Measurements from ENCODE around the gene ATP2B2. TPM values are rescaled to one million over a fixed set of nuclear protein-coding genes. Genes with fewer than 3 reads are reported as not detected.

The ATP2B2 gene
- total RNA-seq, 2 experiments from 2014 or later = not detected

DNA sequence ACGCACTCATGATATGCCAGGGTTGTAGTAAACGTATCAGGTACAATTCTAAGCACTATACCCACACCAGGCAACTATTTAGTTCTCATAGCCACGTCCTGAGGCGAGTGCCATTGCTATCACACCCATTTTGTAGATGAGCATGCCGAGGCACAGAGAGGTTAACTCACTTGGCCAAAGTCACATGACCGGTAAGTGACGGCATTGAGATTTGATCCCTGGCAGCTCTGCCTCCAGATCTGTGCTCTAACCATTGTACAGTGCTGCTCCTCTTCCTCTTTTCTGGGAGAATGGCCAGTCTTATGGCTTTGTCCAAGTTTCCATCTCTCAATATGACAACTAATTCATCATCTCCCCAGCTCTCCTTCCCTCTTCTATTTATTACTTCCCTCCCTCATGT, 18.9 kb upstream of the ATP2B2 start:
- CTCF ChIA-PET = no interaction called here
- no peak overlapping the region for H3K27ac Mint-ChIP-seq

GRCh38 chr3:10523561-10523960, 18.2 kb upstream of the ATP2B2 start:
- ChIA-PET CTCF (no interaction called here), POLR2A (no interaction called here)
- DNase-seq = no peak
- peaks cover 40% of the 10 kb centered on the region for H3K27me3 Mint-ChIP-seq
- no peaks in the 10 kb centered on the region for H3K4me1 Mint-ChIP-seq
- H3K36me3 Mint-ChIP-seq (ENCODE audit: low read depth) = no peaks in the 10 kb centered on the region
- H3K27ac Mint-ChIP-seq = no peak overlapping the region
- H3K9me3 Mint-ChIP-seq = no peaks in the 10 kb centered on the region
- H3K4me3 Mint-ChIP-seq = no peak overlapping the region

More for the DNA sequence above, 18.9 kb upstream of the ATP2B2 start:
- H3K4me3 Mint-ChIP-seq = no peak overlapping the region
- no peaks in the 10 kb centered on the region for H3K36me3 Mint-ChIP-seq (ENCODE audit: low read depth)
- no peak for DNase-seq
- H3K27me3 Mint-ChIP-seq = peaks cover 40% of the 10 kb centered on the region
- POLR2A ChIA-PET = no interaction called here
- no peaks in the 10 kb centered on the region for H3K4me1 Mint-ChIP-seq
- H3K9me3 Mint-ChIP-seq = no peaks in the 10 kb centered on the region

- Mint-ChIP-seq H3K27ac (no peak overlapping the region), H3K36me3 (ENCODE audit: low read depth) (no peaks in the 10 kb centered on the region), H3K4me3 (no peak overlapping the region), H3K9me3 (no peaks in the 10 kb centered on the region), H3K4me1 (no peaks in the 10 kb centered on the region), H3K27me3 (peaks cover 40% of the 10 kb centered on the region)
- DNase-seq = no peak
- POLR2A ChIA-PET = no interaction called here
- CTCF ChIA-PET = interaction anchor here (1.3 kb wide), 1 partner anchor 179 kb away, joined by 3 read pairs; no protein-coding TSS in a partner anchor
Measured at GRCh38 chr3:10522646-10523303, 17.4 kb upstream of the ATP2B2 start.

DNA sequence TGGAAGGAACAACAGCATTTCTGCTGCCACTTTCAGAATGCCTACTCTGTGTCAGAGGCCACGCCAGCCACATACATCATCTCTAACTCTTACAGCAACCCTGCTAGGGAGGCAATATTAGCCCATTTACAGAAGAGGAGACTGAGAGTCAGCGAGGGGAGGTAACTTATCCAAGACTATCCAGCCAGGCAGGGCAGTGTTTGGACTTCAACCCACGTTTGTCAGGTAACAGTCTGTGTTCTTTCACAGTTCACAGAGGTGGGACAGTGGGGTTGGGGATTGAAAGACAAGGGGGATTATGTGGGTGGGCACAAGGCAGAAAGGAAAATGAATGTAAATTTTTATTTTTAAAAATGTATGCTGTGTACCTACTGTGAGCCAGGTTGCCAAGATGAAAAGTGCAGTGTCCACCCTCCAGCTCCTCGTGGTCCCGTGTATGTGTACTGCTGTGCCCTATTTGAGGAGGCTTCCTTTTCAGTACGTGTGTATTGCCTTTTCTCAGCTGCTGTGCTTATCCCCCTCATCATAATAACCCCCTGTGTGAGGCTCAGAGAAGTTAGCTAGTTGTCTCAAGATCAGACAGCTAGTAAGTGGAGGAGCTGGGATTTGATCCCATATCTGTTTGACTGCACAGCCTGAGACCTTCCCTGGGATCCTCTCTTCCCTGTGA, 16.5 kb upstream of the ATP2B2 start:
- Mint-ChIP-seq H3K27ac (no peak overlapping the region), H3K4me1 (no peaks in the 10 kb centered on the region), H3K4me3 (no peak overlapping the region), H3K27me3 (peaks cover 45% of the 10 kb centered on the region), H3K9me3 (no peaks in the 10 kb centered on the region), H3K36me3 (ENCODE audit: low read depth) (no peaks in the 10 kb centered on the region)
- no peak for DNase-seq
- POLR2A ChIA-PET = no interaction called here
- CTCF ChIA-PET = interaction anchor here (1.3 kb wide), 1 partner anchor 178 kb away, joined by 3 read pairs; no protein-coding TSS in a partner anchor

DNA sequence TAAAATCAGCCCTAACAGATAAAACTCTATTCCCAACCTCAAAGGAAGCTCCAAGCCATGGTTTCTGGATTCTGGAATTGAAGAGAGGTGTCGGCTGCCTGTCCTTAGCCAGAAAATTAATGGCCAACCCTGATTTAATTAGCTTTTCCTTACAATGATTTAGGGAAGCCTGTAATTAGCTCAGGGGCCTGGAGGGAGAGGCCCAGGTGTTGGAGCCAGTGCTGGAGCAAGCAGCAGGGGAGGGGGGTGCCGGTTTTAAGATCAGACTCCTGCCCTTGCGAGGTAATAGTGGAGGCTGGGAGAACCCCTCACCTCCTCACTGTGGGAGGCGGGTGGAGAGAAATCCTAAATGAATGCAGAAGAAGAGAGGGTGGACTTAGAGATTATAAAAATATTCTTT, 14.7 kb upstream of the ATP2B2 start:
- Mint-ChIP-seq H3K9me3 (no peaks in the 10 kb centered on the region), H3K4me1 (no peaks in the 10 kb centered on the region), H3K36me3 (ENCODE audit: low read depth) (no peaks in the 10 kb centered on the region), H3K27me3 (peaks cover 37% of the 10 kb centered on the region), H3K27ac (no peak overlapping the region), H3K4me3 (no peak overlapping the region)
- DNase-seq = no peak
- POLR2A ChIA-PET = no interaction called here
- CTCF ChIA-PET = no interaction called here

GRCh38 chr3:10519236-10519635, 13.8 kb upstream of the ATP2B2 start:
- ChIA-PET POLR2A (no interaction called here), CTCF (no interaction called here)

DNA sequence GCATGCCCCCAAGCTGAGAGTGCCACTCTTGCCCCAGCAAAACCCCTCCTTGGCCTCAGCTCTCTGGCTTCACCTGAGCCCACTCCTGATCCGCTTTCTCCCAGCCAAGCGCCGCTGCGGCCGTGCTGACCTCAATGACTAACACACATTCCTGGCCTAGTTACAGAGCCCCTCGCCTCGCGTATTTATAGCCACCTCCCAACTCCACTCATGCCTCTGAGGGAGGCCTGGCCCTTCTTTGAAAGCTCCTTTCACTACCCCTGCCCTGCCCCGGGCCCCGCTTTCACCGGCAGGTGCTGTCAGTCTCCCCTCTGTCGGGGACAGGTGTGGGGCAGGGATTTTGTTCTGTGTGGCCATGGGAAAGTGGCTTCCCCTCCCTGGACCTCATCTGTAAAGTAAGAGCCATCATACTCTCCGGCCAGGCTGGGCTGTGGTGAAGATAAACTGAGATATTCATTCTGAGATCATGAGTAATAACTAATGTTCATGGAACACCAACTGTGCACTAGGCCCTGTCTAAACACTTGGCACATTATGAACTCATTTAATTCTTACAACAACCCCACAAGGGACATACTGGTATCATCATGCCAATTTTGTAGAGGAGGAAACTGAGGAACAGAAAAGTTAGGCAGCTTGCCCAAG, 13.2 kb upstream of the ATP2B2 start:
- Mint-ChIP-seq H3K36me3 (ENCODE audit: low read depth) (no peaks in the 10 kb centered on the region), H3K9me3 (no peaks in the 10 kb centered on the region), H3K27me3 (peaks cover 25% of the 10 kb centered on the region), H3K4me3 (no peak overlapping the region), H3K4me1 (no peaks in the 10 kb centered on the region), H3K27ac (no peak overlapping the region)
- ChIA-PET POLR2A (no interaction called here), CTCF (no interaction called here)
- DNase-seq = no peak

More at GRCh38 chr3:10519236-10519635, 13.8 kb upstream of the ATP2B2 start:
- Mint-ChIP-seq H3K36me3 (ENCODE audit: low read depth) (no peaks in the 10 kb centered on the region), H3K27ac (no peak overlapping the region), H3K4me1 (no peaks in the 10 kb centered on the region), H3K27me3 (peaks cover 30% of the 10 kb centered on the region), H3K9me3 (no peaks in the 10 kb centered on the region), H3K4me3 (no peak overlapping the region)
- DNase-seq = no peak

DNA sequence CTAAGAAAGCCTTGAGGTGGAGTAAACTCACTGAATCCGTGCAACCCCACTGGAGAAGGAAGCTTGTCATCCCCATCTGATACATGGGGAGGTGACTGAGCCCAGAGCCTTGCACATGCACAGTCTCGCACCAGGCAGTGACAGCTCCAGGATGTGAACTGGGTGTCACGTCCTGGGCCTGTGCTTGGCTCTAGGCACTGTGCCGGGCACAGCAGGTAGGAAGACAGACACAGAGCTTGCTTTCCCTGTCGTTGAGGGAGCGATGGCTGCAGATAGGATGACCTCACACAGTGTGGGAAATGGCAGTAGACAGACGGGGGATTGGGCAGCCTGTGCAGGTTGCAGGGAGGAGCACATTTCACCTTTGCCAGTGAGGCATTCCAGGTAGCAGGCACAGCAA, 12.2 kb upstream of the ATP2B2 start:
- Mint-ChIP-seq H3K4me1 (no peaks in the 10 kb centered on the region), H3K4me3 (no peak overlapping the region), H3K9me3 (no peaks in the 10 kb centered on the region), H3K27me3 (peaks cover 16% of the 10 kb centered on the region), H3K36me3 (ENCODE audit: low read depth) (no peaks in the 10 kb centered on the region), H3K27ac (no peak overlapping the region)
- ChIA-PET CTCF (no interaction called here), POLR2A (no interaction called here)
- no peak for DNase-seq

DNA sequence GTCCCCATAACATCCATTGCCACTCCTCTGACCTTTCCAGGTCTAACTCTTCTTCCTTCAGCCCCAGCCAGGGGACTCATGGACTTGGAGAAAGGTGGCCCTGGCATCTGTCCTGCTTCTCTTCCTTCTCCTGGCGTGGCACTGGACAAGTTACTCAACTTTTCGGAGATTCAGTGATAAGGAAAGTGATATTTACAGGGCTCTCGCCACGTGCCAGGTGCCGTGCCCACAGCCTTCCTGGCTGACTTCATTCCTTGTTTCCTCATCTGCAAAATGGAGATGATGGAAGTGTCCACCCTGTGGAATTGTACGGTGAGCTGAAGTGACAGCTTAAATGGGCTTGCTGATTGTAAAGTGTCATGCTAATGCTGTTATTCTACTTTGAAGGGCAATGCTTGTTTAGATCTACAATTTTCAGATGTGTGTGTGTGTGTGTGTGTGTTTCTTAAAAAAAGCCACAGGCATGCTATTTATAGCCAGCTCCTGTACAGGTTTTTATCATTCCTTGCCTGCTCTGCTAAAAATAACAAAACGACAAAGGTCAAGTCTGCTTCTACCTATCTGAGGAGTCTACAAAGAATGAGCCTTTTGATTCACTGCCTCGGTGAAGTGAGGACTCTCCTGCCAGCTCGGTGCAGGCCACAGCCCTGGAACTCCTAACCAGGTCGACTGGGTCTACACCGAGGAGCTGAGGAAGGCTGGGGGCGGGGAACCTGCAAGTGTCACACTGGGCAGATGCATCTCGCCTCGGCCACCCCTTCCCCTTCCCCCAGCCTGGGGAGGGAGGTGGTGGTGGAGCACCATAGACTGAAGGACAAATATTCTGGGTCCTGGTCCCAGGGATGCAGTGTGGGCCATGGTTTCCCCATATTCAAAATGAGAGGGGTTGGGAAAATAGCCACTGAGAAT, 11.4 kb upstream of the ATP2B2 start:
- DNase-seq = no peak
- POLR2A ChIA-PET = no interaction called here
- no peaks in the 10 kb centered on the region for H3K36me3 Mint-ChIP-seq (ENCODE audit: low read depth)
- CTCF ChIA-PET = no interaction called here
- H3K4me1 Mint-ChIP-seq = no peaks in the 10 kb centered on the region
- H3K27me3 Mint-ChIP-seq = peaks cover 10% of the 10 kb centered on the region
- no peak overlapping the region for H3K27ac Mint-ChIP-seq
- H3K9me3 Mint-ChIP-seq = no peaks in the 10 kb centered on the region
- H3K4me3 Mint-ChIP-seq = no peak overlapping the region

GRCh38 chr3:10515884-10516495, 10.6 kb upstream of the ATP2B2 start:
- no peaks in the 10 kb centered on the region for H3K9me3 Mint-ChIP-seq
- no peaks in the 10 kb centered on the region for H3K4me1 Mint-ChIP-seq
- peaks cover 4% of the 10 kb centered on the region for H3K27me3 Mint-ChIP-seq
- POLR2A ChIA-PET = no interaction called here
- CTCF ChIA-PET = no interaction called here
- no peaks in the 10 kb centered on the region for H3K36me3 Mint-ChIP-seq (ENCODE audit: low read depth)
- H3K4me3 Mint-ChIP-seq = no peak overlapping the region
- DNase-seq = no peak
- H3K27ac Mint-ChIP-seq = no peak overlapping the region

DNA sequence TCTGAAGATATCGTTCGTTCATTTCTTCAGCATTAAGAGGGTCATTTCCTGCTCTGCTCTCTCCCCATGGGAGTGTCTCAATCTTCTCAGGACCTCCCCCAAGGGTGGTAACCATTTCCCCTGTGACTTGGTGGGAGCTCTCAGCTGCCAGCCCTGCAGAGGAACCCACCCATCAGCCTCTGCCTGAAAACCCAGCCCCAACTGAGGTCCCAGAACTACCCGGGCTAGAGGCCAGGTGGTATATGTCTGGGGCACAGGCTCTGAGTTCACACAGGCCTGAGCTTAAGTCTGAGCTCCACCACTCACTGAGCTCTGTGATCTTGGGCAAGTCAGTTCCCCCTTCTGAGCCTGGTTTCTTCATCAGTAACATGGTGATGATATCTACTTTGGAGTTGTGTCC, 10.0 kb upstream of the ATP2B2 start:
- CTCF ChIA-PET = interaction anchor here (0.6 kb wide), 1 partner anchor 250 kb away, joined by 4 read pairs; no protein-coding TSS in a partner anchor
- POLR2A ChIA-PET = no interaction called here
- no peaks in the 10 kb centered on the region for H3K36me3 Mint-ChIP-seq (ENCODE audit: low read depth)
- no peak for DNase-seq
- no peaks in the 10 kb centered on the region for H3K4me1 Mint-ChIP-seq
- H3K4me3 Mint-ChIP-seq = no peak overlapping the region
- H3K27ac Mint-ChIP-seq = no peak overlapping the region
- no peaks in the 10 kb centered on the region for H3K9me3 Mint-ChIP-seq
- H3K27me3 Mint-ChIP-seq = peaks cover 4% of the 10 kb centered on the region

DNA sequence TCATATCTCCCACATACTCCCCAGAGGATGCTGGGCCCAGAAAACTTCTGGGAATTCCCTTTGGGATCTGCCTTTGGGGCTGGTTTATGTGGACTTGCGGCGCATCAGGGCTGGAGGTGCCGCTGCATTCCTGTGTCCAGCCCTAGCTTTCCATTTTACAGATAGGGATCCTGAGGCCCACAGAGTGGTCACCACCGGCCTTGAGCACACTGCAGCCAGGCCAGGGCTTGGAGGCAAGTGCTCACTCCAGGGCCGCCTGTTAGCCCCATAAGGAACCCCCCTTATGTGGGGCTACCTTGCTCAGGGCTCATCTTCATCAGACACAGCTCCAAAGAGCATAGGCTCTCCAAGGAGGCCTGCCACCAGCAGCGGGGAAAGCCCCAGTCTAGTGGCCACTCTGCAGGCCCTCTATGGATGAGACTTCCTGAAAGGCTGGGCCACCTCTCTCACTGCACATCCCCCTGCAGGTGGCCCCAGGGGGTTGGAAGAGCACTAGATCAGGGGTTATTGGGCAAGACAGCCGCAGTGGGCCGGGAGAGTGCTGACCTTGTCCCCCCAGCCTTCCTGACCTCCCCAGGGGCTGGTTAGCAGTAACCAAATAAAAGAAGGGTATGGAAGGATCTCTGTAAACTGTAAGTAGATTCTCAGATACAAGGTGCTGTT, 9.2 kb upstream of the ATP2B2 start:
- Mint-ChIP-seq H3K4me1 (no peaks in the 10 kb centered on the region), H3K27me3 (peaks cover 4% of the 10 kb centered on the region), H3K9me3 (no peaks in the 10 kb centered on the region), H3K4me3 (no peak overlapping the region), H3K36me3 (ENCODE audit: low read depth) (no peaks in the 10 kb centered on the region), H3K27ac (no peak overlapping the region)
- ChIA-PET CTCF (interaction anchor here (0.6 kb wide), 2 partner anchors 15 to 249 kb away, joined by 4 to 5 read pairs; no protein-coding TSS in a partner anchor), POLR2A (no interaction called here)
- DNase-seq = no peak
